ENCODE measurements around the gene INTS6L.

- TF ChIP-seq CTCF (IDR thresholded peaks at IDR 0.05 in 4 of 5, conservative IDR thresholded peaks at IDR 0.05 in 1 of 5) (no peak), POLR2A (IDR thresholded peaks at IDR 0.05) (no peak)
Observed at GRCh38 chrX:135497736-135498135, 22.7 kb upstream of the INTS6L start.
